Measurements from ENCODE around the gene HMGXB3. TPM values are rescaled to one million over a fixed set of nuclear protein-coding genes. Genes with fewer than 3 reads are reported as not detected.

HMGXB3 gene
- total RNA-seq, 1 donor from 2014 or later: 36.8 TPM

DNA sequence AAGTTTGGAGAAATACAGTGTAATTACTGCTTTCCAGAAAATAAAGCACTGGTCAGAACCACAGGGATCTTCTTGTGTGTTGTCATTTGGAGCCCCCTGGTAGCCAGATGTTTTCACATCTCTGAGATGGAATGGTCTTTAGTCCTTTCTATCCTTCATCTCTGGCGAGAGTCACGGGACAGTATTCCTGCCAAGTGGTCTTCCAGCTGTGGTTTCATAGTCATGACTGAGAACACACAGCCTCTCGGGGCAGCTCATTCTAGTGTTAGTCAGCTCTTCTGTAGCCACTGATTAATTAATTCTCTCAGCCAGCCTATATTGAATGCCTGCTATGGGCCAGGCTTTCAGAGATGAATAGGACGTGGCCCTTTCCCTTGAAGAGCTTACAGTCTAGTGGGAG lies 34.1 kb downstream of the HMGXB3 start:
- CTCF ChIA-PET: no interaction called here
- H3K27ac Mint-ChIP-seq: no peak overlapping the region
- ATAC-seq (ENCODE audit: low read depth) (no peak), DNase-seq (no peak)
- no peak overlapping the region for H3K4me3 Mint-ChIP-seq
- H3K36me3 Mint-ChIP-seq (ENCODE audit: low read depth): peaks cover 94% of the 10 kb centered on the region
- H3K27me3 Mint-ChIP-seq: no peaks in the 10 kb centered on the region
- TF ChIP-seq, protein P1, sequence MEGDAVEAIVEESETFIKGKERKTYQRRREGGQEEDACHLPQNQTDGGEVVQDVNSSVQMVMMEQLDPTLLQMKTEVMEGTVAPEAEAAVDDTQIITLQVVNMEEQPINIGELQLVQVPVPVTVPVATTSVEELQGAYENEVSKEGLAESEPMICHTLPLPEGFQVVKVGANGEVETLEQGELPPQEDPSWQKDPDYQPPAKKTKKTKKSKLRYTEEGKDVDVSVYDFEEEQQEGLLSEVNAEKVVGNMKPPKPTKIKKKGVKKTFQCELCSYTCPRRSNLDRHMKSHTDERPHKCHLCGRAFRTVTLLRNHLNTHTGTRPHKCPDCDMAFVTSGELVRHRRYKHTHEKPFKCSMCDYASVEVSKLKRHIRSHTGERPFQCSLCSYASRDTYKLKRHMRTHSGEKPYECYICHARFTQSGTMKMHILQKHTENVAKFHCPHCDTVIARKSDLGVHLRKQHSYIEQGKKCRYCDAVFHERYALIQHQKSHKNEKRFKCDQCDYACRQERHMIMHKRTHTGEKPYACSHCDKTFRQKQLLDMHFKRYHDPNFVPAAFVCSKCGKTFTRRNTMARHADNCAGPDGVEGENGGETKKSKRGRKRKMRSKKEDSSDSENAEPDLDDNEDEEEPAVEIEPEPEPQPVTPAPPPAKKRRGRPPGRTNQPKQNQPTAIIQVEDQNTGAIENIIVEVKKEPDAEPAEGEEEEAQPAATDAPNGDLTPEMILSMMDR (IDR thresholded peaks at IDR 0.05): no peak
- intact Hi-C loops (cut with micrococcal nuclease): no loop called here
- POLR2A ChIA-PET: interaction anchor here (1.2 kb wide), 1 partner anchor 34 kb away, joined by 3 read pairs; the partner anchor contains the start of genes HMGXB3 and TIGD6
- peaks cover 11% of the 10 kb centered on the region for H3K4me1 Mint-ChIP-seq
- H3K9me3 Mint-ChIP-seq: no peaks in the 10 kb centered on the region

DNA sequence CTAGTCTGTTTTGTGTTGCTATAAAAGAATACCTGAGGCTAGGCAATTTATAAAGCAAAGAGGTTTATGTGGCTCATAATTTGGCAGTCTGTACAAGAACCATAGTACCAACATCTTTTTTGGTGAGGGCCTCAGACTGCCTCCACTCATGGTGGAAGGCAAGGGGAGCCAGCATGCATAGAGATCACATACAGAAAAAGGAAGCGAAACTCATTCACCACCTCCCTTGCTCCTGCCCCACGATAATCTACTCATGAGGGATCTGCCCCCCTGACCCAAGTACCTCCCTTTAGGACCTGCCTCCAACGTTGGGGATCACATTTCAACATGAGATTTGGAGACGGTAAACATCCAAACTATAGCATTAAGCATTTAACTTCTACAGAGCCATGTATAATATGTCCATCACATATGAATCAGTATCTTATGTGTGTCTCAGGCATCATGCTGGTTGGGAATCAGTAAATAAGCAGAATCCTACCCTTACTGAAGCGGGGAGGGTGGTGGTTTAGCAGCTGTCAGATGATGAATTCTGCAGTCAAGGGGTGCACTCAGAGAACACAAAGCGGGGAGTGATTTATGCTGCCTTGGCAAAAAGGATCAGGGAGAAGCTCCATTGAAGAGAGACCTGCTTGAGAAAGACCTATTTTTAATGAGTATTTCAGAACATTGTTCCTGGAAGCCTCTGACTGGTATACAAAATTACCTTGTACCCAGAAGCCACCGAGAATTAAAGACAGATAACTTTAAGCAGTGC lies 34.8 kb downstream of the HMGXB3 start:
- H3K27me3 Mint-ChIP-seq: no peaks in the 10 kb centered on the region
- ChIA-PET CTCF (interaction anchor here (0.5 to 0.6 kb wide), 2 partner anchors 75 to 83 kb away, joined by 3 read pairs; no protein-coding TSS in a partner anchor), POLR2A (interaction anchor here (1.2 kb wide), 1 partner anchor 35 kb away, joined by 3 read pairs; the partner anchor contains the start of genes HMGXB3 and TIGD6)
- H3K4me1 Mint-ChIP-seq: peaks cover 11% of the 10 kb centered on the region
- TF ChIP-seq, protein P1 (IDR thresholded peaks at IDR 0.05): no peak
- no peak for DNase-seq
- peak; percentile 83 for ATAC-seq (ENCODE audit: low read depth)
- no peak overlapping the region for H3K4me3 Mint-ChIP-seq
- intact Hi-C loops (cut with micrococcal nuclease): no loop called here
- H3K9me3 Mint-ChIP-seq: no peaks in the 10 kb centered on the region
- peaks cover 96% of the 10 kb centered on the region for H3K36me3 Mint-ChIP-seq (ENCODE audit: low read depth)
- H3K27ac Mint-ChIP-seq: peak overlapping the region; percentile 41

DNA sequence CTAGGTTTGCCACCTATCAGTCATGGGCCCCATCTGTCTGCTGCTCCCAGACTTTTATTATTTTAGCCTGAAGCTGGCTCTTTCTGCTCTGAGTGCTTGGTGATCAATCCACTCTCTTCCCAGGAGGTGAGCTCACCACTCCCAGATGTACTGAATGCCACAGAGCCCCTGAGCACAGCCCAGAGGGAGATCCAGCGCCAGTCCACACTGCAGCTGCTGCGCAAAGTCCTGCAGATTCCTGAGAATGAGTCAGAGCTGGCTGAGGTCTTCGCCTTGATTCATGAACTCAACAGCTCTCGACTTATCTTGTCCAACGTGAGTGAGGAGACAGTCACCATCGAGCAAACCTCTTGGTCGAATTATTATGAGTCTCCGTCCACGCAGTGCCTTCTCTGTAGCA lies 36.0 kb downstream of the HMGXB3 start:
- DNase-seq (no peak), ATAC-seq (ENCODE audit: low read depth) (no peak)
- ChIA-PET CTCF (no interaction called here), POLR2A (no interaction called here)
- Mint-ChIP-seq H3K27ac (no peak overlapping the region), H3K36me3 (ENCODE audit: low read depth) (peaks cover 96% of the 10 kb centered on the region), H3K4me1 (peaks cover 11% of the 10 kb centered on the region), H3K9me3 (no peaks in the 10 kb centered on the region), H3K27me3 (no peaks in the 10 kb centered on the region), H3K4me3 (no peak overlapping the region)
- TF ChIP-seq, protein P1 (IDR thresholded peaks at IDR 0.05): no peak
- intact Hi-C loops (cut with micrococcal nuclease): no loop called here

DNA sequence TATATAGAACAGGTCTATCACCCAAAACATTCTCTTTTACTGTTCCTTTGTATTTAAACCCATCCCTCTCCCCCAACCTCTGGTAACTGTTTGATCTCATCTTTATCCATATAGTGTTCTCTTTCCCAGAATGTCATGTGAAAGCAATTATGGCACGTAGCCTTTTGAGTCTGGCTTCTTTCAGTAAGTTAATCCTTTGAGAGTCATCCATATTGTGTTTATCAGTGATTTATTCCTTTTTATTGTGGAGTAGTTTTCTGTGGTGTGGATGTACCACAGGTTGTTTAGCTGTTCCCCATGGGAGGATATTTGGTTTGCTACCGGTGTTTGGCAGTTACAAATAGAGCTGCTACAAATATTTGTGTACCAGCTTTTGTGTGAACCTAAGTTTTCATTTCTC lies 38.0 kb downstream of the HMGXB3 start:
- Mint-ChIP-seq H3K27me3 (no peaks in the 10 kb centered on the region), H3K4me1 (peaks cover 12% of the 10 kb centered on the region), H3K36me3 (ENCODE audit: low read depth) (peaks cover 96% of the 10 kb centered on the region), H3K9me3 (no peaks in the 10 kb centered on the region), H3K27ac (no peak overlapping the region), H3K4me3 (no peak overlapping the region)
- ChIA-PET POLR2A (no interaction called here), CTCF (interaction anchor here (0.7 kb wide), 1 partner anchor 1390 kb away, joined by 6 read pairs; no protein-coding TSS in a partner anchor)
- no peak for DNase-seq
- TF ChIP-seq, protein P1 (IDR thresholded peaks at IDR 0.05): no peak
- intact Hi-C loops (cut with micrococcal nuclease): no loop called here
- no peak for ATAC-seq (ENCODE audit: low read depth)

DNA sequence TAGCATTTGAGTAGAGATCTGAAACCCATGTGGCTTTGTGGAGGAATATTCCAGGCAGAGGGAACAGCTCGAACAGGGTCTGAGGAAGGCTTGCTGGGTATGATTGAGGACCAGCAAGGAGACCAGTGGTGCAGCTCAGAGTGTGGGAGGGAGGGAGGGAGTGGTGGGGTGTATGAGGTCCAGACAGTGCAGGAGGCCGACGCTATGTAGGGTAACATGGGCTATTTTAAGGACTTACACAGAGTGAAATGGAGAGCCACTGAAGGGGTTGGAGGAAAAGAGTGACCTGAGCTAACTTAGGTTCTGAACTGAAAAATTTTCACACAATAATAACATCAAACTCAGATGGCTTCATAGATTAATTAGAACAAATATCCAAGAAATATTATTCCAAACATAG lies 41.9 kb downstream of the HMGXB3 start:
- peaks cover 94% of the 10 kb centered on the region for H3K36me3 Mint-ChIP-seq (ENCODE audit: low read depth)
- DNase-seq: no peak
- ATAC-seq (ENCODE audit: low read depth): no peak
- no peaks in the 10 kb centered on the region for H3K9me3 Mint-ChIP-seq
- H3K4me3 Mint-ChIP-seq: no peak overlapping the region
- ChIA-PET POLR2A (no interaction called here), CTCF (no interaction called here)
- intact Hi-C loops (cut with micrococcal nuclease): no loop called here
- no peak overlapping the region for H3K27ac Mint-ChIP-seq
- no peaks in the 10 kb centered on the region for H3K27me3 Mint-ChIP-seq
- H3K4me1 Mint-ChIP-seq: peaks cover 6% of the 10 kb centered on the region
- TF ChIP-seq, protein P1 (IDR thresholded peaks at IDR 0.05): no peak

All from activated B cell treated with CpG ODN at 0.5 μM for 24 hours (primary cell).